HEK293 (cell line): ENCODE results near the gene RASA2.

Source experiments
- CTCF ChIP-seq: fragments of 450-650 bp; formaldehyde crosslinking; IDR thresholded peaks from 2 replicates; pipeline ENCODE4 v1.5.1; 2016; ENCODE audit warnings: missing biosample characterization, missing genetic modification characterization
- GLIS1 ChIP-seq: fragments of 450-650 bp; formaldehyde crosslinking; IDR thresholded peaks from 2 replicates; pipeline ENCODE4 v1.5.1; 2016; ENCODE audit warnings: missing biosample characterization, missing genetic modification characterization
- INSM2 ChIP-seq: fragments of 450-650 bp; formaldehyde crosslinking; IDR thresholded peaks from 2 replicates; pipeline ENCODE4 v1.5.1; 2016; ENCODE audit warnings: missing biosample characterization, missing genetic modification characterization
- MYNN ChIP-seq: fragments of 450-650 bp; formaldehyde crosslinking; IDR thresholded peaks from 2 replicates; pipeline ENCODE4 v1.5.1; 2016; ENCODE audit warnings: missing biosample characterization, missing genetic modification characterization, borderline replicate concordance
- ZNF2 ChIP-seq: fragments of 450-650 bp; formaldehyde crosslinking; IDR thresholded peaks from 2 replicates; pipeline ENCODE4 v1.5.1; 2016; ENCODE audit warnings: missing biosample characterization, missing genetic modification characterization

- no peak for TF ChIP-seq ZNF2
- no peak for TF ChIP-seq GLIS1 (tag by site-specific recombination)
- no peak for TF ChIP-seq MYNN (tag by site-specific recombination)
- TF ChIP-seq INSM2 (tag by site-specific recombination), result no peak
- TF ChIP-seq CTCF (tag by site-specific recombination), result no peak
Measured at GRCh38 chr3:141455603-141456300, 31.1 kb upstream of the RASA2 start.
